Measurements from ENCODE around the gene HLA-DMA. TPM values are rescaled to one million over a fixed set of nuclear protein-coding genes. Genes with fewer than 3 reads are reported as not detected.

HLA-DMA gene
- total RNA-seq, 3 donors from 2014 or later, result 12.4 to 48.5 (median 27.7) TPM

DNA sequence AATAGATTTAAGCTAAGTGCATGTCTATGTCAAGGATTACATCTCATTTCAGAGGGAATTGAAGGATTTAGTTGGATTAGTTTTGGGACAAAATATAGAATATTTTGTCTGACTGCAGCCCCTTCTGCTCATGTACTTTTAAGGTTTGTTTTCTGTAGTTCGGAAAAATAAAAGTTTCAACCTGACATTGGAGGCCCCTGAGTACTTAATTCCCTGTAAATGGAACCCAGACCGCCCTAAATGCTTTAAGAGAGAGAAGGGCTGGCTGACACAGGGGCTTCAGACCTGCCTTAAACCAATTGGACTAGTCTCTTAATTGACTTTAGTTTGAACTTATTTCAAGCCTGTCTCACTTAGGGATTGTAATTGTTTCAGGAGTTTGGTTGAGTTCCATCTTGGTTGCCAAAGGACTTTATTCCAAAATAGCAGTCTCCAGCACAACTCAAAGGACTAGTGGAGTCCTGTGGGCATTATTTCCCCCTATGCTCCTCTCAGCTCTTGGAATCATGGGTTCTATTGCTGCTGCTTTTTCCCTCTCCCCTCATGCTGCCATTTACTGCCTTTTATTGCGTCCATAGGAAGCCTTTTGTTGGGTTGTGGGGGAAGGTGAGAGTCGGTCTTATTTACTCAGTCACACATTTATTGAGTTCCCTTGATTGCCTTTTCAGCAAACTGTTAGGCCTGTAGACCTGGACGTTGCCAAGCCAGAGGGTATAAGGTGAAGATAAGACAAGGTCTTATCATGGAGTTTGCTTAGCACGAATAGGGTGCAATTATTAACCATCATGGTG lies 30.0 kb upstream of the HLA-DMA start:
- TF ChIP-seq, protein P1, sequence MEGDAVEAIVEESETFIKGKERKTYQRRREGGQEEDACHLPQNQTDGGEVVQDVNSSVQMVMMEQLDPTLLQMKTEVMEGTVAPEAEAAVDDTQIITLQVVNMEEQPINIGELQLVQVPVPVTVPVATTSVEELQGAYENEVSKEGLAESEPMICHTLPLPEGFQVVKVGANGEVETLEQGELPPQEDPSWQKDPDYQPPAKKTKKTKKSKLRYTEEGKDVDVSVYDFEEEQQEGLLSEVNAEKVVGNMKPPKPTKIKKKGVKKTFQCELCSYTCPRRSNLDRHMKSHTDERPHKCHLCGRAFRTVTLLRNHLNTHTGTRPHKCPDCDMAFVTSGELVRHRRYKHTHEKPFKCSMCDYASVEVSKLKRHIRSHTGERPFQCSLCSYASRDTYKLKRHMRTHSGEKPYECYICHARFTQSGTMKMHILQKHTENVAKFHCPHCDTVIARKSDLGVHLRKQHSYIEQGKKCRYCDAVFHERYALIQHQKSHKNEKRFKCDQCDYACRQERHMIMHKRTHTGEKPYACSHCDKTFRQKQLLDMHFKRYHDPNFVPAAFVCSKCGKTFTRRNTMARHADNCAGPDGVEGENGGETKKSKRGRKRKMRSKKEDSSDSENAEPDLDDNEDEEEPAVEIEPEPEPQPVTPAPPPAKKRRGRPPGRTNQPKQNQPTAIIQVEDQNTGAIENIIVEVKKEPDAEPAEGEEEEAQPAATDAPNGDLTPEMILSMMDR (IDR thresholded peaks at IDR 0.05), result no peak
- DNase-seq (peak in 1 of 3 donors; percentile 52), ATAC-seq (peak; percentile 75)
- Histone ChIP-seq H3K4me3 (no peak overlapping the region), H3K36me3 (ENCODE audit: low read depth) (peaks cover 20% of the 10 kb centered on the region), H3K9me3 (no peaks in the 10 kb centered on the region), H3K4me1 (ENCODE audit: low read depth) (peaks cover 60% of the 10 kb centered on the region)
- intact Hi-C loops (cut with DNase I, micrococcal nuclease), result loop anchor here in 1 of 2 donors (10.0 kb wide), 2 partner anchors 48 to 98 kb away; no protein-coding TSS in a partner anchor

DNA sequence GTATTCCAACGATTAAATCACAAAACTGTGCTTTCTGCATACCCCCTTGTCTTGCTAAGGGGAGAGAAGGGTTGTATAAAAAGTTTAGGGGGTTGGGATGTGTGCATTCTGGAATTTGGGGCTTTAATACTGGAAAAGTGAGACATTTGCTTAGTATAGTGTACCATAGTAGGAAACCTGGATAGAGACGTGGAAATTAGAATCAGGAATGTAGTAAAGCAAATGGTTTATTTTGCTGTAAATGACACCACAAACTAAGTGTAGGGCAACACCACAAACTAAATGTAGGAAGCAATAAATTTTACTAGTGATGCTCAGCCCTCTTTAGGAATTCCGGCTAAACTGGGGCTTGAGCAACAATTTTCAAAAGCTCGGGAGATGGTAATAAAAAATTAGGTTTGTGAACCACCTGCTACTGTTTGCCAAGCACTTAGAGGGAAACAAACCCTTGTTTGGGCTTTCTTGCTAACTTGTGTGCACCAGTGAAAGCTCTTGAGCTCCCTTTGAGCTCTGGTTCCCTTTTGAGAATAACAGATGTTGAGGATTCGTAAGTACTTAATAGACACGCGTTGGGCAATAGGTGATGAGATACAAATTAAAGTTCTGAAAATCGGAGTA lies 29.3 kb upstream of the HLA-DMA start:
- TF ChIP-seq, protein P1 (IDR thresholded peaks at IDR 0.05), result no peak
- H3K9me3 ChIP-seq, result no peaks in the 10 kb centered on the region
- intact Hi-C loops (cut with DNase I, micrococcal nuclease), result loop anchor here in 1 of 2 donors (10.0 kb wide), 2 partner anchors 47 to 97 kb away; no protein-coding TSS in a partner anchor
- DNase-seq (no peak), ATAC-seq (no peak)
- H3K4me3 ChIP-seq, result no peak overlapping the region
- H3K36me3 ChIP-seq (ENCODE audit: low read depth), result peaks cover 20% of the 10 kb centered on the region
- H3K4me1 ChIP-seq (ENCODE audit: low read depth), result peaks cover 68% of the 10 kb centered on the region

DNA sequence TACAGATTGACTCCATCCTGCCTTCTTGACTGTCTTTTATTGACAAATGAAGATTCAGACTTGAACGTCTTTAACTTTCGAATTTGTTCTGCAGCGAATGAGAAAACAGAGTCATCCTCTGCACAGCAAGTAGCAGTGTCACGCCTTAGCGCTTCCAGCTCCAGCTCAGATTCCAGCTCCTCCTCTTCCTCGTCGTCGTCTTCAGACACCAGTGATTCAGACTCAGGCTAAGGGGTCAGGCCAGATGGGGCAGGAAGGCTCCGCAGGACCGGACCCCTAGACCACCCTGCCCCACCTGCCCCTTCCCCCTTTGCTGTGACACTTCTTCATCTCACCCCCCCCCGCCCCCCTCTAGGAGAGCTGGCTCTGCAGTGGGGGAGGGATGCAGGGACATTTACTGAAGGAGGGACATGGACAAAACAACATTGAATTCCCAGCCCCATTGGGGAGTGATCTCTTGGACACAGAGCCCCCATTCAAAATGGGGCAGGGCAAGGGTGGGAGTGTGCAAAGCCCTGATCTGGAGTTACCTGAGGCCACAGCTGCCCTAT lies 27.7 kb upstream of the HLA-DMA start:
- intact Hi-C loops (cut with DNase I, micrococcal nuclease), result loop anchor here in 1 of 2 donors (10.0 kb wide), 2 partner anchors 46 to 96 kb away; no protein-coding TSS in a partner anchor
- ATAC-seq (no peak), DNase-seq (no peak)
- Histone ChIP-seq H3K36me3 (ENCODE audit: low read depth) (peaks cover 33% of the 10 kb centered on the region), H3K4me1 (ENCODE audit: low read depth) (peaks cover 84% of the 10 kb centered on the region), H3K9me3 (no peaks in the 10 kb centered on the region), H3K4me3 (no peak overlapping the region)
- TF ChIP-seq, protein P1 (IDR thresholded peaks at IDR 0.05), result no peak

DNA sequence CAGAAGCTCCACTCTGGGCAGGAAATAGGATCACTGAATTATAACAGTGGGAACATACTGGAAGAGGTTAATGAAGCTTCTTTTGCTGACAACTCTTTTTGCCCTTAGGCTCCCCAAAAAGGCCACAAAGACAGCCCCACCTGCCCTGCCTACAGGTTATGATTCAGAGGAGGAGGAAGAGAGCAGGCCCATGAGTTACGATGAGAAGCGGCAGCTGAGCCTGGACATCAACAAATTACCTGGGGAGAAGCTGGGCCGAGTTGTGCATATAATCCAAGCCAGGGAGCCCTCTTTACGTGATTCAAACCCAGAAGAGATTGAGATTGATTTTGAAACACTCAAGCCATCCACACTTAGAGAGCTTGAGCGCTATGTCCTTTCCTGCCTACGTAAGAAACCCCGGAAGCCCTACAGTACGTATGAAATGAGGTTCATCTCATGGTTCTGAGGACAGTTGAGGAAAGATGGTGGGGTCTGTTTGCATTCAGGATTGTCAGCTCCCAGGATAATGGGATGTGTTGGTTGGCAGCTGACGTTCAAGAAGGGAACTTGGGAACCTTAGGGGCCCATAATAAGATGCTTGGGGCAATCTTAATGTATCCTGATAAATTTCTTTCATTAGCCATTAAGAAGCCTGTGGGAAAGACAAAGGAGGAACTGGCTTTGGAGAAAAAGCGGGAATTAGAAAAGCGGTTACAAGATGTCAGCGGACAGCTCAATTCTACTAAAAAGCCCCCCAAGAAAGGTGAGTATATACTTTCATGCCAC lies 27.0 kb upstream of the HLA-DMA start:
- Histone ChIP-seq H3K36me3 (ENCODE audit: low read depth) (peaks cover 37% of the 10 kb centered on the region), H3K9me3 (no peaks in the 10 kb centered on the region), H3K4me1 (ENCODE audit: low read depth) (peaks cover 87% of the 10 kb centered on the region), H3K4me3 (no peak overlapping the region)
- no peak for DNase-seq
- no peak for ATAC-seq
- TF ChIP-seq, protein P1 (IDR thresholded peaks at IDR 0.05), result no peak
- intact Hi-C loops (cut with DNase I, micrococcal nuclease), result loop anchor here in 1 of 2 donors (10.0 kb wide), 2 partner anchors 45 to 95 kb away; no protein-coding TSS in a partner anchor

DNA sequence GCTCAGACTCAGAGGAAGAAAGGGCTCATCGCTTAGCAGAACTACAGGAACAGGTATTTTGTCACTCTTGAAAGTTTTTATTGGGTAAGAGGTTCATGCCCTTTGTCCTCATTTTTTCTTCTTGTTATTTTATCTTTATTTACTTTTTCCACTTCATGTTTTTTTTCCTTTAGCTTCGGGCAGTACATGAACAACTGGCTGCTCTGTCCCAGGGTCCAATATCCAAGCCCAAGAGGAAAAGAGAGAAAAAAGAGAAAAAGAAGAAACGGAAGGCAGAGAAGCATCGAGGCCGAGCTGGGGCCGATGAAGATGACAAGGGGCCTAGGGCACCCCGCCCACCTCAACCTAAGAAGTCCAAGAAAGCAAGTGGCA lies 25.0 kb upstream of the HLA-DMA start:
- no peaks in the 10 kb centered on the region for H3K9me3 ChIP-seq
- peaks cover 75% of the 10 kb centered on the region for H3K4me1 ChIP-seq (ENCODE audit: low read depth)
- peaks cover 37% of the 10 kb centered on the region for H3K36me3 ChIP-seq (ENCODE audit: low read depth)
- ATAC-seq (no peak), DNase-seq (no peak)
- intact Hi-C loops (cut with DNase I, micrococcal nuclease), result no loop called here
- TF ChIP-seq, protein P1 (IDR thresholded peaks at IDR 0.05), result no peak
- no peak overlapping the region for H3K4me3 ChIP-seq
